Calu3 (cell line): ENCODE measurements around the gene IFIT1. TPM values are rescaled to one million over a fixed set of nuclear protein-coding genes. Genes with fewer than 3 reads are reported as not detected.
"Not testable (repeated sequence)": the region's sequence is repeated elsewhere in the genome, so short reads cannot be mapped to it uniquely, and the experiment has no call there.

Experiments used
- BruUV-seq: library from RNA; stranded (reverse); fragments of 400-500 nt; replicated peaks from 2 replicates; lab custom pipeline; 2021; lab: Mats Ljungman, UMichigan
- CTCF ChIA-PET: fragments of 300-600 bp; sonication (Branson Sonifier 250); formaldehyde crosslinking; loops from one replicate; lab custom pipeline; 2022; ENCODE audit warnings: antibody characterized with exemption; lab: Charles Lee
- DNase-seq: peaks from one replicate; pipeline ENCODE4 v3.0.0; 2022
- H3K27ac Mint-ChIP-seq: one replicate; pipeline ENCODE4 v1.8.0; 2022; ENCODE audit warnings: mixed read lengths; ENCODE audit not compliant: unreplicated experiment
- H3K27me3 Mint-ChIP-seq: one replicate; pipeline ENCODE4 v1.8.0; 2022; ENCODE audit warnings: mixed read lengths; ENCODE audit not compliant: unreplicated experiment
- H3K36me3 Mint-ChIP-seq: one replicate; pipeline ENCODE4 v1.8.0; 2022; ENCODE audit warnings: mild to moderate bottlenecking, moderate library complexity, mixed read lengths; ENCODE audit not compliant: insufficient read depth, unreplicated experiment
- H3K4me1 Mint-ChIP-seq: one replicate; pipeline ENCODE4 v1.8.0; 2022; ENCODE audit warnings: mild to moderate bottlenecking, low read depth, mixed read lengths; ENCODE audit not compliant: unreplicated experiment
- H3K4me3 Mint-ChIP-seq: one replicate; pipeline ENCODE4 v1.8.0; 2022; ENCODE audit warnings: mild to moderate bottlenecking, low read depth, moderate library complexity, mixed read lengths; ENCODE audit not compliant: unreplicated experiment
- H3K9me3 Mint-ChIP-seq: one replicate; pipeline ENCODE4 v1.8.0; 2022; ENCODE audit warnings: low read depth, mixed read lengths; ENCODE audit not compliant: unreplicated experiment
- CTCF ChIP-seq: fragments of 200-600 bp; IDR thresholded peaks from one replicate; pipeline ENCODE4 v1.8.0; 2022; ENCODE audit warnings: antibody characterized with exemption; ENCODE audit not compliant: unreplicated experiment
- intact Hi-C: fragments of 100-400 bp; cut with micrococcal nuclease; formaldehyde crosslinking; loops from one replicate; pipeline ENCODE4 v1.10.0; 2022; ENCODE audit not compliant: unreplicated experiment
- total RNA-seq: library from RNA; stranded (reverse); gene quantifications from 2 replicates; pipeline ENCODE4 v1.2.3, GENCODE V29; 2022

Gene IFIT1
- total RNA-seq, 1 experiment from 2014 or later = 52.3 TPM

GRCh38 chr10:89389254-89389653 is 3.2 kb upstream of the IFIT1 start:
- BruUV-seq = no TSS peak
- no peak overlapping the region for H3K27ac Mint-ChIP-seq
- no peaks in the 10 kb centered on the region for H3K9me3 Mint-ChIP-seq
- peaks cover 9% of the 10 kb centered on the region for H3K36me3 Mint-ChIP-seq
- H3K4me1 Mint-ChIP-seq = no peaks in the 10 kb centered on the region
- no peaks in the 10 kb centered on the region for H3K27me3 Mint-ChIP-seq
- intact Hi-C loops = loop anchor here (1.0 kb wide), 1 partner anchor 172 kb away; no protein-coding TSS in a partner anchor
- DNase-seq = no peak
- TF ChIP-seq CTCF = no peak
- CTCF ChIA-PET = interaction anchor here (0.6 kb wide), 1 partner anchor 172 kb away, joined by 3 read pairs; no protein-coding TSS in a partner anchor
- H3K4me3 Mint-ChIP-seq = no peak overlapping the region

GRCh38 chr10:89390476-89391225 is 1.8 kb upstream of the IFIT1 start:
- CTCF ChIA-PET = no interaction called here
- TF ChIP-seq CTCF = no peak
- intact Hi-C loops = no loop called here
- no peak overlapping the region for H3K4me3 Mint-ChIP-seq
- no peaks in the 10 kb centered on the region for H3K4me1 Mint-ChIP-seq
- BruUV-seq = no TSS peak
- no peaks in the 10 kb centered on the region for H3K27me3 Mint-ChIP-seq
- no peak for DNase-seq
- H3K36me3 Mint-ChIP-seq = peaks cover 15% of the 10 kb centered on the region
- H3K9me3 Mint-ChIP-seq = no peaks in the 10 kb centered on the region
- H3K27ac Mint-ChIP-seq = no peak overlapping the region

- H3K27me3 Mint-ChIP-seq, CTCF ChIA-PET, H3K9me3 Mint-ChIP-seq: not testable (repeated sequence)
These were observed 1.2 kb upstream of the IFIT1 start for GRCh38 chr10:89391226-89391576.

GRCh38 chr10:89392974-89393373 is 551 bp downstream of the IFIT1 start:
- no peaks in the 10 kb centered on the region for H3K27me3 Mint-ChIP-seq
- BruUV-seq = TSS peak; percentile 68
- no peak overlapping the region for H3K27ac Mint-ChIP-seq
- peak overlapping the region; percentile 70 for H3K4me3 Mint-ChIP-seq
- CTCF ChIA-PET = no interaction called here
- TF ChIP-seq CTCF = no peak
- H3K4me1 Mint-ChIP-seq = no peaks in the 10 kb centered on the region
- DNase-seq = no peak
- no peaks in the 10 kb centered on the region for H3K9me3 Mint-ChIP-seq
- H3K36me3 Mint-ChIP-seq = peaks cover 15% of the 10 kb centered on the region
- intact Hi-C loops = no loop called here

More at GRCh38 chr10:89391226-89391576, 1.2 kb upstream of the IFIT1 start:
- H3K4me3 Mint-ChIP-seq, BruUV-seq, DNase-seq, intact Hi-C loops, H3K27ac Mint-ChIP-seq, H3K4me1 Mint-ChIP-seq: not testable (repeated sequence)
- peaks cover 15% of the 10 kb centered on the region for H3K36me3 Mint-ChIP-seq

GRCh38 chr10:89393898-89394297 is 1.5 kb downstream of the IFIT1 start:
- H3K36me3 Mint-ChIP-seq = peaks cover 15% of the 10 kb centered on the region
- TF ChIP-seq CTCF = no peak
- no peak for DNase-seq
- H3K4me1 Mint-ChIP-seq = no peaks in the 10 kb centered on the region
- BruUV-seq = no TSS peak
- no peak overlapping the region for H3K4me3 Mint-ChIP-seq
- CTCF ChIA-PET = no interaction called here
- H3K27ac Mint-ChIP-seq = no peak overlapping the region
- intact Hi-C loops = no loop called here
- no peaks in the 10 kb centered on the region for H3K27me3 Mint-ChIP-seq
- no peaks in the 10 kb centered on the region for H3K9me3 Mint-ChIP-seq
